ENCODE results near the gene VSX2.

VSX2 gene

GRCh38 chr14:74238974-74239847, at the start of gene VSX2:
Gene VSX2 (plus strand): TSS chr14:74239449. CDS start chr14:74239562, 113 bp downstream.
- DNase-seq, result no peak

GRCh38 chr14:74190927-74191575, 48.2 kb upstream of the VSX2 start:
- no peak for DNase-seq

GRCh38 chr14:74194506-74195274, 44.6 kb upstream of the VSX2 start:
- DNase-seq, result no peak

GRCh38 chr14:74195623-74196022, 43.6 kb upstream of the VSX2 start:
- no peak for DNase-seq

- no peak for DNase-seq
These were observed 40.6 kb upstream of the VSX2 start for GRCh38 chr14:74198441-74199234.

- no peak for DNase-seq
These were observed 37.1 kb upstream of the VSX2 start for GRCh38 chr14:74202113-74202512.

- DNase-seq, result no peak
These were observed 35.6 kb upstream of the VSX2 start for GRCh38 chr14:74203639-74204038.

- no peak for DNase-seq
These were observed 34.8 kb upstream of the VSX2 start for GRCh38 chr14:74204491-74204890.

GRCh38 chr14:74205882-74206281, 33.4 kb upstream of the VSX2 start:
- DNase-seq, result no peak

GRCh38 chr14:74207943-74208342, 31.3 kb upstream of the VSX2 start:
- no peak for DNase-seq

- no peak for DNase-seq
These were observed 30.6 kb upstream of the VSX2 start for GRCh38 chr14:74208642-74209041.

GRCh38 chr14:74211945-74212580, 27.2 kb upstream of the VSX2 start:
- DNase-seq, result no peak

GRCh38 chr14:74213907-74214803, 25.1 kb upstream of the VSX2 start:
- DNase-seq, result no peak

GRCh38 chr14:74216671-74217070, 22.6 kb upstream of the VSX2 start:
- no peak for DNase-seq

- peak; percentile 47 for DNase-seq
These were observed 21.4 kb upstream of the VSX2 start for GRCh38 chr14:74217672-74218448.

GRCh38 chr14:74218462-74218861, 20.8 kb upstream of the VSX2 start:
- DNase-seq, result no peak

GRCh38 chr14:74219277-74220205, 19.7 kb upstream of the VSX2 start:
- no peak for DNase-seq

- no peak for DNase-seq
These were observed 18.3 kb upstream of the VSX2 start for GRCh38 chr14:74220991-74221390.

GRCh38 chr14:74221741-74222140, 17.5 kb upstream of the VSX2 start:
- no peak for DNase-seq
